WERI-Rb-1 (cell line): ENCODE measurements around the gene TRUB1.

Source experiments
- DNase-seq: peaks from one replicate; pipeline ENCODE4 v3.0.0-alpha.2; 2020
- H3K27ac ChIP-seq: fragments of 250-450 bp; sonication (Bioruptor Pico); 2 replicates; pipeline ENCODE4 v1.5.1; 2020; ENCODE audit warnings: mild to moderate bottlenecking, moderate library complexity
- H3K27me3 ChIP-seq: fragments of 250-450 bp; sonication (Bioruptor Pico); 2 replicates; pipeline ENCODE4 v1.5.1; 2021; ENCODE audit warnings: mild to moderate bottlenecking, low read depth, moderate library complexity; ENCODE audit not compliant: insufficient read depth, severe bottlenecking
- H3K36me3 ChIP-seq: fragments of 250-450 bp; sonication (Bioruptor Pico); 2 replicates; pipeline ENCODE4 v1.5.1; 2020; ENCODE audit warnings: mild to moderate bottlenecking, moderate library complexity
- H3K4me3 ChIP-seq: 2 replicates; pipeline ENCODE4 v1.5.1; 2011; ENCODE audit warnings: low read depth, mild to moderate bottlenecking, control low read depth, low read length
- H3K9me3 ChIP-seq: fragments of 250-450 bp; sonication (Bioruptor Pico); 2 replicates; pipeline ENCODE4 v1.5.1; 2021; ENCODE audit warnings: mild to moderate bottlenecking, moderate library complexity; ENCODE audit not compliant: severe bottlenecking
- TF ChIP-seq, protein P1 (sequence below): IDR thresholded peaks from 2 replicates; pipeline ENCODE4 v1.5.1; 2011; ENCODE audit warnings: low read depth, mild to moderate bottlenecking, control low read depth, inconsistent platforms, low read length

Gene TRUB1

DNA sequence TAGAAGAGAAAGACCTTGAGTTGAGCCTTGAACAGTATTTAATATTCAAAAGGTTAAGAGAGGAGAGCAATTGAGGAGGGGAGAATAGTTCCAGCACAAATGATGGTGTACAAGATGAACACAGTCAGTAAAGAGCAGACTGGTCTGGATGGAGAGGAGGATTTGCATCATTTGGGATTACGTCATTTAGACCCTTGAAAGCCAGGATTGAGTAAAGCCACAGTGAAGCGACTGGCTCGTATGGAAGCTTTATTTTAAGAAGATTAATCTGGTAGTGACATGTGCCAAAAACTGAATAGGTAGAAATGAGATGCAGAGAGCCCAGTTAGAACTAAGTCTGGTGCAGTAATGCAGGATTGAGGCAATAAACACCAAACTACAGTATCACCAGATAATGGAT, 52.6 kb downstream of the TRUB1 start:
- no peaks in the 10 kb centered on the region for H3K27me3 ChIP-seq
- no peak overlapping the region for H3K27ac ChIP-seq
- H3K9me3 ChIP-seq, result no peaks in the 10 kb centered on the region
- no peaks in the 10 kb centered on the region for H3K36me3 ChIP-seq
- H3K4me3 ChIP-seq, result no peak overlapping the region
- DNase-seq, result peak; percentile 32
- TF ChIP-seq, protein P1, sequence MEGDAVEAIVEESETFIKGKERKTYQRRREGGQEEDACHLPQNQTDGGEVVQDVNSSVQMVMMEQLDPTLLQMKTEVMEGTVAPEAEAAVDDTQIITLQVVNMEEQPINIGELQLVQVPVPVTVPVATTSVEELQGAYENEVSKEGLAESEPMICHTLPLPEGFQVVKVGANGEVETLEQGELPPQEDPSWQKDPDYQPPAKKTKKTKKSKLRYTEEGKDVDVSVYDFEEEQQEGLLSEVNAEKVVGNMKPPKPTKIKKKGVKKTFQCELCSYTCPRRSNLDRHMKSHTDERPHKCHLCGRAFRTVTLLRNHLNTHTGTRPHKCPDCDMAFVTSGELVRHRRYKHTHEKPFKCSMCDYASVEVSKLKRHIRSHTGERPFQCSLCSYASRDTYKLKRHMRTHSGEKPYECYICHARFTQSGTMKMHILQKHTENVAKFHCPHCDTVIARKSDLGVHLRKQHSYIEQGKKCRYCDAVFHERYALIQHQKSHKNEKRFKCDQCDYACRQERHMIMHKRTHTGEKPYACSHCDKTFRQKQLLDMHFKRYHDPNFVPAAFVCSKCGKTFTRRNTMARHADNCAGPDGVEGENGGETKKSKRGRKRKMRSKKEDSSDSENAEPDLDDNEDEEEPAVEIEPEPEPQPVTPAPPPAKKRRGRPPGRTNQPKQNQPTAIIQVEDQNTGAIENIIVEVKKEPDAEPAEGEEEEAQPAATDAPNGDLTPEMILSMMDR, result no peak

DNA sequence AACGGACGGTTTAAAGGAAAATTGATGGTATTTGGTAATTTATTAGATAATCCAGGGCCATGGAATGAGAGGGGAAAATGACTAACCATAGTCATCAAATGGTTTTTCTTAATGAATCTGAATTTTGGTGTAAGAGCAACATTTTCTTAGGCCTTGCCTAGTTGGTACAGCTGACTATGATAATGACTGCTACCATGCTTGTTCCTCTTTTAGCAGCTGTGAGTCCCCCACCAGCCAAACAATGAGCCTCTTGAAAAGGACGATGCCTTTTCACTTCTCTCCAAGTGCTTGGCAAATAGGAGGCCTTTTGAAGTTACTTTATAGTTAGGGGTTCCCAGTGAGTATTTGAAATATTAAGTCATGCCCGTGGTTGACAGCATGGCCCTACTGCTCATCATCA, 53.0 kb downstream of the TRUB1 start:
- no peak for DNase-seq
- H3K27ac ChIP-seq, result no peak overlapping the region
- no peaks in the 10 kb centered on the region for H3K27me3 ChIP-seq
- no peaks in the 10 kb centered on the region for H3K9me3 ChIP-seq
- TF ChIP-seq, protein P1, result no peak
- H3K36me3 ChIP-seq, result no peaks in the 10 kb centered on the region
- H3K4me3 ChIP-seq, result no peak overlapping the region

DNA sequence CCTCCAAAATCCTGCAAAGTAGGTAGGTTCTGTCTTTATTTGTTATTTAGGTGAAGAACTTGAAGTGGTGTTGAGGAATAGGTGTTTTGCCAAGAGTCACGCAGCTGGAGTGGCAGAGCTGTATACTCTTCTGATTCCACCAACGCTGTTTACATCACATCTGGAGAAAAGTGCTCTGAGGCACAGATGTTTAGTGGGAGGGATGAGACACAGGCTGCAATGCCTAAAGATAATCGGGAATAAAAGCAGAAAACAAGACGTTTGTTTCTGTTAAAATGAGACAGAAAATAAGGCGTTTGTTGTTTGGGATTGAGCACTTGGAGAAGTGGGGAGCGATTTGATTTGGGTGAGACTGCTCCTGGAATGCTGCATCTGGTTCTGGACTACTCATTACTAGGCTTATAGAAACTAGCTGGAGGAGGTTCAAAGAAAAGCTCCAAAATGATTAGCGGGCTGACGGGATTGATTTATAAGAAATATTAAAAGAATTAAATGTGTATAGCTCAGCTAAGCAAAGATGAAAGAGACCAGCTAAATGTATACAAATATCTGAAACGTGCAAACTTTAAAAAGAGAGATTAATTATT, 54.3 kb downstream of the TRUB1 start:
- H3K27me3 ChIP-seq, result no peaks in the 10 kb centered on the region
- TF ChIP-seq, protein P1, result no peak
- H3K36me3 ChIP-seq, result no peaks in the 10 kb centered on the region
- no peaks in the 10 kb centered on the region for H3K9me3 ChIP-seq
- H3K27ac ChIP-seq, result no peak overlapping the region
- DNase-seq, result no peak
- no peak overlapping the region for H3K4me3 ChIP-seq

DNA sequence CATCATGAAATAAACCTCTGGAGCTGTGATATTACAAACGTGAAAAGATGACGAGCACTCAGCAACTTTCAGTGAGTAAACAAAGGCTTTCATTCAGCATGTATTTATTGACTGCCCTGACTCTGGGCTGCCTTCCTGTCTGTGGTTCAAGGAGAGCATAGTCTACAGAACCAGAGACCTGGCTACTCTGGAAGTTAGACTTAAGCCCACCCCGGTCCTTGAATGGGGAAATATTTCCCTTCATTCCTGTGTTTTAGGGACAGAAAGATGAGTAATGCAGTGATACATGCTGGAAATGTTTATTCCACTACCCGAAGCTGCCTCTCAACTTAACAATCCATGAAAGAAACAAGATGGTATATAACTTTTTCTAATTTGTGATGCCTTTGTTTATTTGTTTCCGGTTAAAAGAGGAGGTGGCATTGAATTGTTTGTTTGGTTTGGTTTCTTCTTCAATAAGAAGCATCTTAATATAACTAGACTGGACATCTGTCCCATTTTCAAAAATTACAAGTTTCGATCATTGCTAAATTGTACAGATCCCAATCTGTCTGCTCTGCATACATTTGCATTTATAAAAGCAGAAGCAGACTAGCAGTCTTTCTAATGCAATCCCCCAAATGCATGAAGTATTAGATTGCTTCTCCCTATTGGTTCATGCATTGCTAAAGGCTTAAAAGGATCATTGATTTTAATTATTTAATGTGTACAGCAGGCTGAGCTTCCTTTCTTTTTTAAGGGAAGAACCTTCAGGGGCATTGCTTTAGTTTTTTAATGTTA, 57.7 kb downstream of the TRUB1 start:
- TF ChIP-seq, protein P1, result no peak
- no peak overlapping the region for H3K27ac ChIP-seq
- no peak for DNase-seq

DNA sequence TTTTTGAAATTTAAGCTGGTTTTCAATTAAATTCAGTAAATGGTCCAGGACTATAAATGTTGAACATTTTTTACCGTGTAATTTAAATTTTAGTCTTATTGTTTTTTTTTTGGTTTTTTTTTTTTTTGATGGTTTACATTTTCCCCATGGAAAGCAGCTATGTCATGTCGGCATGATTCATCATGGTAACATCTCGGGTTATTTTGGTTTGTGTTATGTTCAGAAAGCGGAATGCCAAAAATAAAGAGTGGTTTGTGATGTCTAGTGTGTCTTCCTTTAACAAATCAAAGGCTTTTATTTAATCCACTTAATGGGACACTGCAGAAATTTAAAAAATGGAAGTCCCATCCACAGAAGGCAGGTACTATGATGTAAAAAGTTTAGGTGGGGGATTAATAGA, 58.5 kb downstream of the TRUB1 start:
- Histone ChIP-seq H3K27me3 (no peaks in the 10 kb centered on the region), H3K27ac (no peak overlapping the region), H3K36me3 (no peaks in the 10 kb centered on the region), H3K4me3 (no peak overlapping the region), H3K9me3 (no peaks in the 10 kb centered on the region)
- DNase-seq, result no peak
- TF ChIP-seq, protein P1, result no peak

More for the DNA sequence above, 57.7 kb downstream of the TRUB1 start:
- H3K4me3 ChIP-seq, result no peak overlapping the region
- H3K9me3 ChIP-seq, result no peaks in the 10 kb centered on the region
- no peaks in the 10 kb centered on the region for H3K36me3 ChIP-seq
- no peaks in the 10 kb centered on the region for H3K27me3 ChIP-seq
